ENCODE measurements around the gene BTF3.

DNA sequence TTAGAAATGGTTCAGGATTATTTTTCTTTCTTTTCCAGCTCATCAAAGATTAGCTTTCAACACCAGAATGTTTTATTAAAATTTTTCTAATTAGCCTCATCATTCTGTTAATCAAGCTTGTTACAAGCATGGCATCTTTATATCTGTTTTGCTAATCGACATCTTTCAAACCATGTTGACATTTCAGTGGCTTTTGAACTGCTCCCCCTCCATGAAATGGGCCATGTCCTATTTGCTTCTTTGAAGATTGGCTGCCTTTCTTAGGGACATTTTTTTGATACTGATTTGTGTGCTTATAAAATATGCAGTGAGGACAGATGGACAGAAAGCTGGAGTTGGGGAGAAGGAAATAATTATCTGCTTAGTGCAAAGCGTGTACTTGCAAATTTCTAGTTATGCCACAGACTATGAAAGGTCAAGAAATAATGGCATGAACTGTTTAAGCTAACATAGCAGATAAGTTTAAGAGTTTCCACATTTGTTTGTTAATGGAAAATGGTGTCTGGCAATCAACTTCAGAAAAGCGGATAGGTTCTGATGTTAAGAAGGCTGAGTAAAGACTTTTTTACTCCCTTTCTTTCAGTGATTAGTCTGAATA lies 27.5 kb downstream of the BTF3 start:
- TF ChIP-seq, protein P1, sequence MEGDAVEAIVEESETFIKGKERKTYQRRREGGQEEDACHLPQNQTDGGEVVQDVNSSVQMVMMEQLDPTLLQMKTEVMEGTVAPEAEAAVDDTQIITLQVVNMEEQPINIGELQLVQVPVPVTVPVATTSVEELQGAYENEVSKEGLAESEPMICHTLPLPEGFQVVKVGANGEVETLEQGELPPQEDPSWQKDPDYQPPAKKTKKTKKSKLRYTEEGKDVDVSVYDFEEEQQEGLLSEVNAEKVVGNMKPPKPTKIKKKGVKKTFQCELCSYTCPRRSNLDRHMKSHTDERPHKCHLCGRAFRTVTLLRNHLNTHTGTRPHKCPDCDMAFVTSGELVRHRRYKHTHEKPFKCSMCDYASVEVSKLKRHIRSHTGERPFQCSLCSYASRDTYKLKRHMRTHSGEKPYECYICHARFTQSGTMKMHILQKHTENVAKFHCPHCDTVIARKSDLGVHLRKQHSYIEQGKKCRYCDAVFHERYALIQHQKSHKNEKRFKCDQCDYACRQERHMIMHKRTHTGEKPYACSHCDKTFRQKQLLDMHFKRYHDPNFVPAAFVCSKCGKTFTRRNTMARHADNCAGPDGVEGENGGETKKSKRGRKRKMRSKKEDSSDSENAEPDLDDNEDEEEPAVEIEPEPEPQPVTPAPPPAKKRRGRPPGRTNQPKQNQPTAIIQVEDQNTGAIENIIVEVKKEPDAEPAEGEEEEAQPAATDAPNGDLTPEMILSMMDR (IDR thresholded peaks at IDR 0.05; ENCODE audit: low read length): no peak
- no peak for TF ChIP-seq EZH2 (IDR thresholded peaks at IDR 0.05; ENCODE audit: borderline replicate concordance, low read length)

Data from OCI-LY1 (cell line).